Lower lobe of right lung (tissue), 2 donors: ENCODE data around the gene GRIK4. TPM values are rescaled to one million over a fixed set of nuclear protein-coding genes. Genes with fewer than 3 reads are reported as not detected.

Experiments
- ATAC-seq, 2 donors: fragments of 200-7000 bp; cut with Tn5 transposase; one replicate each; pipeline ENCODE4 v1.9.1; 2020 to 2022; ENCODE audit warnings: mild to moderate bottlenecking in 2 of 2, moderate library complexity in 2 of 2
- DNase-seq: peaks from one replicate; pipeline ENCODE4 v3.0.0-alpha.2; 2020
- H3K27ac ChIP-seq: fragments of 200-600 bp; one replicate; pipeline ENCODE4 v1.8.0; 2022
- H3K27me3 ChIP-seq: fragments of 200-600 bp; one replicate; pipeline ENCODE4 v1.8.0; 2022; ENCODE audit warnings: low read depth
- H3K36me3 ChIP-seq: fragments of 200-600 bp; one replicate; pipeline ENCODE4 v1.8.0; 2022; ENCODE audit warnings: mild to moderate bottlenecking
- H3K4me1 ChIP-seq: fragments of 200-600 bp; one replicate; pipeline ENCODE4 v1.8.0; 2022
- H3K4me3 ChIP-seq: fragments of 200-600 bp; one replicate; pipeline ENCODE4 v1.8.0; 2022; ENCODE audit warnings: mild to moderate bottlenecking
- H3K9me3 ChIP-seq: fragments of 200-600 bp; one replicate; pipeline ENCODE4 v1.8.0; 2022
- intact Hi-C: fragments of 100-400 bp; cut with DNase I; formaldehyde crosslinking; loops from one replicate; pipeline ENCODE4 v1.11.0; 2022
- total RNA-seq: library from RNA; stranded (reverse); fragmentation: NEBNext Ultra II Directional; extraction: Animal tissue kit (Norgen Biotek cat#: 25700); gene quantifications from one replicate; pipeline ENCODE4 v1.2.1, GENCODE V29; 2021
- TF ChIP-seq, protein P1 (sequence below): fragments of 200-600 bp; IDR thresholded peaks from one replicate; pipeline ENCODE4 v1.8.0; 2022; ENCODE audit warnings: antibody characterized with exemption, mild to moderate bottlenecking
- donor health status: DM: no; HTN: yes; CAD: no; lungs with severe emphysema.

GRIK4 gene
- total RNA-seq, 1 donor from 2014 or later = 2.2 TPM

DNA sequence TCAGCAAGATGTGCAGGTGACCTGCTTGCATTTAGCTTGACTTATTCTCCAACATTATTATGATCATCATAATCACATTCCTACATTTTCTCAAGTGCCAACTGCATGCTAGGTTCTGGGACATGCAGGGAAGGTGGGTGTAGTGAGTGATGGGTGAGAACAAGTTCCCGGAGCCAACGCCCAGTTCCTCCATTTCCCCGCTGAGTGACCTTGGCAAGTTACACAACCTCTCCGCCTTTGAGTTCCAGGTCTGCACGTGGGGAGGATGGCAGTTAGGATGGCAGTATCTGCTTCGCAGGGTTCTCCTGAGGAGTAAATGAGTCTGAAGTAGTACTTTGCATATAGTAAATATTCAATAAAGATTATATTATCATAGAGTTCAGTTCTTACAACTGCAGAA lies 140.3 kb downstream of the GRIK4 start:
- no peak overlapping the region for H3K4me3 ChIP-seq
- ATAC-seq (no peak), DNase-seq (no peak)
- intact Hi-C loops = no loop called here
- H3K4me1 ChIP-seq = no peaks in the 10 kb centered on the region
- TF ChIP-seq, protein P1, sequence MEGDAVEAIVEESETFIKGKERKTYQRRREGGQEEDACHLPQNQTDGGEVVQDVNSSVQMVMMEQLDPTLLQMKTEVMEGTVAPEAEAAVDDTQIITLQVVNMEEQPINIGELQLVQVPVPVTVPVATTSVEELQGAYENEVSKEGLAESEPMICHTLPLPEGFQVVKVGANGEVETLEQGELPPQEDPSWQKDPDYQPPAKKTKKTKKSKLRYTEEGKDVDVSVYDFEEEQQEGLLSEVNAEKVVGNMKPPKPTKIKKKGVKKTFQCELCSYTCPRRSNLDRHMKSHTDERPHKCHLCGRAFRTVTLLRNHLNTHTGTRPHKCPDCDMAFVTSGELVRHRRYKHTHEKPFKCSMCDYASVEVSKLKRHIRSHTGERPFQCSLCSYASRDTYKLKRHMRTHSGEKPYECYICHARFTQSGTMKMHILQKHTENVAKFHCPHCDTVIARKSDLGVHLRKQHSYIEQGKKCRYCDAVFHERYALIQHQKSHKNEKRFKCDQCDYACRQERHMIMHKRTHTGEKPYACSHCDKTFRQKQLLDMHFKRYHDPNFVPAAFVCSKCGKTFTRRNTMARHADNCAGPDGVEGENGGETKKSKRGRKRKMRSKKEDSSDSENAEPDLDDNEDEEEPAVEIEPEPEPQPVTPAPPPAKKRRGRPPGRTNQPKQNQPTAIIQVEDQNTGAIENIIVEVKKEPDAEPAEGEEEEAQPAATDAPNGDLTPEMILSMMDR = no peak
- H3K27ac ChIP-seq = no peak overlapping the region
- H3K9me3 ChIP-seq = no peaks in the 10 kb centered on the region
- H3K36me3 ChIP-seq = no peaks in the 10 kb centered on the region
- H3K27me3 ChIP-seq = no peaks in the 10 kb centered on the region

DNA sequence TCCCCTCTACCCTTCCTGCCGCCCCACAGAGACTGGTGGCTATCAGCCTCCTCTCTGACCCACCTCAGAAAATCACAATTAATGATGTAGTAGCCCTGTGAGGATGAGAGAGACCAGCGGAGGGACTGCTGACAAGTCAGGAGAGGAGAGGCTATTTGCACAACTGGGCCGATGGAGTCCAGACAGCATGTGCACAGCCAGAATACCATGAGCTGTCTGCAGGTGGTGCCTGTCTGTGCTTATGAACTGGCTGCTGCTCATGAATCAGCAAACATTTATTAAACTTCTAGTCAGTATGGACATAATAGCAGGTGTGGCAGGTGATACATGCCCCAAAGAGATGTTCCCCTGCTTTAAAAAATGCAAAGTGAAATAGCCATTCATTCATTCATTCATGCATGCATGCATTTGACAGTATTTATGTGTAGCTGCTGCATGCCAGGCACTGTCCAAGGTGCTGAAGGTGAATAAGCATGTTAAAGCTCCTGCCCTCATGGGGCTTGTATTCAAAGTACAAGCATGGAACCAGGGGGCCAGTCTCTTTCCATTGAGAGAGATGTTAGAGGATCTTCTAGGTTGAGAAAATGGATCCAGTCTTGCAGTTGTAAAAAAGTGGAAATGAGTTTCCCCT lies 141.3 kb downstream of the GRIK4 start:
- Histone ChIP-seq H3K36me3 (no peaks in the 10 kb centered on the region), H3K4me3 (no peak overlapping the region), H3K4me1 (no peaks in the 10 kb centered on the region), H3K9me3 (no peaks in the 10 kb centered on the region), H3K27me3 (no peaks in the 10 kb centered on the region), H3K27ac (no peak overlapping the region)
- ATAC-seq (no peak), DNase-seq (no peak)
- intact Hi-C loops = no loop called here
- TF ChIP-seq, protein P1 = no peak

DNA sequence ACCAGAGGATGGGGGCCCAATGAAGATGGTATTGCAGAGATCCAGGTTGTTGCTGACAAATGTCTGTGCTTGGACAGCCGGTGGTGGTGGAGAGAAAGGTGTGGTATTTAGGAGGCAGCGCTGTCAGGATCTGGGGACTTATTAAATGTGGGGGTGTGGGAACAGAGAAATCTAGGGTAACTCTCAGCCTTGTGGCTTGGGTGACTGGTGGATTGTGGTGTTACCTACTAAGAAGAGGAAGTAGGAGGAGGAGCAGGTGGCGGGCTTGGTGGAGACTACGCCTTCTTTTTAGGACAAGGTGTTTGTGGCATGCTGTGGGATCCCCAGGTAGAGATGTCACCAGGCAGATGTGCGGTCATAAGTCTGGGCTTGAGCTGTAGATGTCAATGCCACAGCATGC lies 144.0 kb downstream of the GRIK4 start:
- no peak for DNase-seq
- ATAC-seq = no peak

DNA sequence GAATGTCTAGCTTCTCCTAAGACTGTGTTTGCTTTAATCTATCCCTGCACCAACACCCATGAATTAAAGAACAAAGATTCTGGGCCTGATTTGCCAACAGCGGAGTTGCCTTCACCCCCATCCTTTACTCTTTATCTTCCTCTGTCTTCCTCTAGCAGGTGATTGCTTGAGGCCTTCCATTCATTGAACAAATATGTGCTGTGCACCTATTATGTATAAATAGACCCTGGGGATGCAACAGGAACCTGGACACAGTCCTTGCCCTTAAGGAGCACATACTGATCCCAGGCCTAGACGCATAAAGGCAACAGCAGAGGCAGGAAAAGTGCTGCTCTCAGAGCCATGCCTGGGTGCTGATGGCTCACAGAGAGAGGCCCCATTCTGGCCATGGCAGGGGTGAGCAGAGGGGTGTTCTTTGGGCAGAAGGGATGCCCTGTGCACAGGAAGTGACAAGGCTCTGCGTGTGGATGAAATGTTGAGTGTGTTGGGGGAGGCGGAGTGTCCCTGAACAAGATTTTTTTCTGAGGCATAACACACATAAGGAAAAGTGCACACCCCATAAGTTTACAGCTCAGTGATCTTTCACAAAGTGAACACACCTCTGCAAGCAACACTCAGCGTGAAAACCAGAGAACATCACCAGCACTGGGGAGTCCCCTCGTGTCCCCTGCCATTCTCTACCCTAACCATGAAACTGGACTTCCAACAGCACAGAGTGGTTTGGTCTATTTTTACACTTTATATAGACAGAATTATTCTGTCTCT lies 145.9 kb downstream of the GRIK4 start:
- H3K27me3 ChIP-seq = peaks cover 6% of the 10 kb centered on the region
- H3K4me3 ChIP-seq = no peak overlapping the region
- H3K4me1 ChIP-seq = no peaks in the 10 kb centered on the region
- no peaks in the 10 kb centered on the region for H3K9me3 ChIP-seq
- intact Hi-C loops = no loop called here
- no peak for DNase-seq
- no peak overlapping the region for H3K27ac ChIP-seq
- H3K36me3 ChIP-seq = no peaks in the 10 kb centered on the region
- TF ChIP-seq, protein P1 = no peak
- ATAC-seq = no peak

More for the DNA sequence above, 144.0 kb downstream of the GRIK4 start:
- no peak overlapping the region for H3K27ac ChIP-seq
- H3K4me1 ChIP-seq = no peaks in the 10 kb centered on the region
- TF ChIP-seq, protein P1 = no peak
- H3K36me3 ChIP-seq = no peaks in the 10 kb centered on the region
- peaks cover 6% of the 10 kb centered on the region for H3K27me3 ChIP-seq
- intact Hi-C loops = no loop called here
- no peak overlapping the region for H3K4me3 ChIP-seq
- no peaks in the 10 kb centered on the region for H3K9me3 ChIP-seq

DNA sequence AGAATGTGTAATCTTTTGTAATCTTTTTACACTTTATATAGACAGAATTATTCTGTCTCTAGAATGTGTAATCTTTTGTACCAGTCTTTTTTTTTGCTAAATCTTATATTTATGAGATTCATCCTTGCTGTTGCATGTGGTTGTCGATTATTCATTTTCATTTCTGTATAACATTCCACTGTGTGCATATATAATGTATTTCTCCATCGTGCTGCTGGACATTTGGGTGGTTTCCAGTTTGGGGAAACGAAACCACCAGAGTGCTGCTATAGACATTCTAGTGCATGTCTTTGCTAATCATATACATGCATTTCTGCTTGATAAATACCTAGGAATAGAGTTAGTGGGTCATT lies 146.5 kb downstream of the GRIK4 start:
- Histone ChIP-seq H3K27ac (no peak overlapping the region), H3K27me3 (peaks cover 6% of the 10 kb centered on the region), H3K4me1 (no peaks in the 10 kb centered on the region), H3K9me3 (no peaks in the 10 kb centered on the region), H3K36me3 (no peaks in the 10 kb centered on the region), H3K4me3 (no peak overlapping the region)
- no peak for ATAC-seq
- TF ChIP-seq, protein P1 = no peak
- intact Hi-C loops = no loop called here
- DNase-seq = no peak
